Aorta (tissue), 5 donors: ENCODE data around the gene SDHC. TPM values are rescaled to one million over a fixed set of nuclear protein-coding genes. Genes with fewer than 3 reads are reported as not detected.

Experiments
- ATAC-seq: fragments of 200-7000 bp; cut with Tn5 transposase; one replicate; pipeline ENCODE4 v1.9.1; 2022; ENCODE audit warnings: moderate library complexity; ENCODE audit not compliant: low FRiP score
- DNase-seq, 2 donors: peaks; one replicate each; pipeline ENCODE4 v3.0.0-alpha.2; 2020
- H3K27ac ChIP-seq, 2 donors: one replicate each; pipeline ENCODE4 v1.5.1; 2013; ENCODE audit warnings: low read length in 2 of 2, mild to moderate bottlenecking in 2 of 2, moderate library complexity in 2 of 2, control low read depth in 1 of 2, inconsistent platforms in 1 of 2, low read depth in 1 of 2
- H3K27me3 ChIP-seq, 2 donors: one replicate each; pipeline ENCODE4 v1.6.1; 2013; ENCODE audit warnings: control low read depth in 1 of 2, low read length in 1 of 2, mild to moderate bottlenecking in 1 of 2, moderate library complexity in 1 of 2; ENCODE audit not compliant: insufficient read depth in 2 of 2, control insufficient read depth in 1 of 2
- H3K36me3 ChIP-seq, 2 donors: one replicate each; pipeline ENCODE4 v1.6.1; 2013; ENCODE audit warnings: control low read depth in 1 of 2, low read length in 1 of 2, mild to moderate bottlenecking in 1 of 2; ENCODE audit not compliant: insufficient read depth in 2 of 2, control insufficient read depth in 1 of 2
- H3K4me1 ChIP-seq, 2 donors: one replicate each; pipeline ENCODE4 v1.6.1; 2013; ENCODE audit warnings: low read length in 2 of 2, control low read depth in 1 of 2, mild to moderate bottlenecking in 1 of 2, moderate library complexity in 1 of 2; ENCODE audit not compliant: insufficient read depth in 2 of 2, control insufficient read depth in 1 of 2
- H3K4me3 ChIP-seq, 2 donors: one replicate each; pipeline ENCODE4 v1.5.1; 2013; ENCODE audit warnings: low read length in 2 of 2, control low read depth in 1 of 2, mild to moderate bottlenecking in 1 of 2
- H3K9me3 ChIP-seq: one replicate; pipeline ENCODE4 v1.6.1; 2013; ENCODE audit warnings: mild to moderate bottlenecking, low read length; ENCODE audit not compliant: control insufficient read depth
- WGBS, 2 donors: extraction: QIAGEN DNeasy Blood & Tissue Kit; methylation state at CpG; one replicate each; pipeline ENCODE4 v1.1.7; 2013; 5-methylcytosine and 5-hydroxymethylcytosine counted together
- intact Hi-C, 2 donors: fragments of 100-400 bp; cut with DNase I; formaldehyde crosslinking; loops; one replicate each; pipeline versions ENCODE4 v1.14.2 to v1.15.0; 2022
- long read RNA-seq, 2 donors: library from polyadenylated mRNA; unstranded; transcript quantifications; one replicate each; pipeline ENCODE4 v2.0.0, GENCODE V29; 2020 to 2021
- polyA plus RNA-seq, 2 donors: library from polyadenylated mRNA; stranded (reverse); fragments of 200-250 nt; gene quantifications; one replicate each; pipeline ENCODE4 v1.2.3, GENCODE V29; 2013
- total RNA-seq, 2 donors: library from RNA; stranded (reverse); fragmentation: NEBNext Ultra II Directional; extraction: Animal tissue kit (Norgen Biotek cat#: 25700); gene quantifications; one replicate each; pipeline ENCODE4 v1.2.1, GENCODE V29; 2021
- donor health status: healthy with polysubstance abuse.
- donor health status: Bipolar disorder and iron deficiency.
- donor health status: DM: no; HTN: no; CAD: no.
- donor health status: DM: no; HTN: no; CAD: no.
- donor health status: DM: yes; HTN: yes; CAD: no.

Gene SDHC, protein sequence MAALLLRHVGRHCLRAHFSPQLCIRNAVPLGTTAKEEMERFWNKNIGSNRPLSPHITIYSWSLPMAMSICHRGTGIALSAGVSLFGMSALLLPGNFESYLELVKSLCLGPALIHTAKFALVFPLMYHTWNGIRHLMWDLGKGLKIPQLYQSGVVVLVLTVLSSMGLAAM
- total RNA-seq (100 to 1,000 TPM; 103 to 127 TPM), polyA plus RNA-seq (100 to 1,000 TPM; 117 to 129 TPM)
- long read RNA-seq, donor 1, full-length matches to known transcripts = 22 of 30 reads
- long read RNA-seq, donor 1, partial matches to known transcripts = 1 of 30 reads
- long read RNA-seq, donor 1, other reads (novel, unspliced or antisense) = 7 of 30 reads
- long read RNA-seq, donor 2, full-length matches to known transcripts = 7 of 9 reads
- long read RNA-seq, donor 2, partial matches to known transcripts = 0 of 9 reads
- long read RNA-seq, donor 2, other reads (novel, unspliced or antisense) = 2 of 9 reads

DNA sequence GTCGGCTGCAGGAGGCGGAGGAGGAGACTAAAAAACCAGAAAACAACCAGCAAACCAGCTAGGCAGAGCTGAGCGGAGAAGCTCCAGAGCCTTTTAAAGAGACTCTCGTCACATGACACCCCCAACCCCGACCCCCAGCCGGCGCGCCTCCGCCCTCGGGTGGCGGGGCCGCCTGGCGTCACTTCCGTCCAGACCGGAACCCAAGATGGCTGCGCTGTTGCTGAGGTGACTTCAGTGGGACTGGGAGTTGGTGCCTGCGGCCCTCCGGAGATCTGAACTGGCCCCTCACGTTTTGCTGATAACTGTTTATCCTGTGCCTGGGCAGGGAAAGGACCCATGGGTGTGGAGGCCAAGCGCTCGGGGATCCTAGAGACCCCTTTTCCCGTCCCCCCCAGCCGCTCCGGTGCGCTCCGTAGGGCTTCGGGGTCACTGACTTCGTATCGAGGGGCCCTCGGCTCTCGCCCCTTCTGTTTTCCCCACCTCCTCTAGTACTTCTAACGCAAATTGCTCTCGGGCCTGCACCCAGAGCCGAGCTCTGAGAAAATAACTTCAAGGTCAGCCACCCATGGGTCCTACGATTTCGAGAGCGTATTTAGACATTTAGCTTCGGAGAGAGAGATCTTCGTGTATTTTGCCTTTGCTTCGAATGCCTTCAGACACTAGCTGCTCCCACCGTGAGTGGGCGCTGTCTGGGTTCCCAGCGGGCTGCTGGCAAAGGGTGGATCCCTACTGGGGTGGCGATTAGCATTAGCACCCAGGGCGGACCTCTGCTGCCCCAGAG lies at the start of gene SDHC:
Gene SDHC, plus strand, starts transcription at position 181 of the 781 bp plus-strand sequence. Its CDS starts 25 bp downstream, at position 206.
- Histone ChIP-seq H3K36me3 (no peaks in the 10 kb centered on the region), H3K27me3 (no peaks in the 10 kb centered on the region), H3K27ac (peak within 1 kb of the TSS; percentile 71 to 93), H3K4me1 (no peaks in the 10 kb centered on the region), H3K4me3 (peak within 1 kb of the TSS; percentile 87 to 88), H3K9me3 (no peaks in the 10 kb centered on the region)
- intact Hi-C loops = loop anchor here (2.0 to 5.0 kb wide), 3 partner anchors 54 to 88 kb away; partner anchors contain the start of gene TOMM40L (in 2 of the 2)
- DNase-seq (peak; percentile 95 to 97), ATAC-seq (peak; percentile 99)
- 0 to 1% methylated on average over 45 of the region's 45 CpGs for WGBS, 2 donors

GRCh38 chr1:161265305-161265704 lies 48.9 kb upstream of the SDHC start:
- 61 to 73% methylated on average over 5 of the region's 5 CpGs for WGBS, 2 donors
- H3K9me3 ChIP-seq = no peaks in the 10 kb centered on the region

GRCh38 chr1:161266202-161266601 lies 48.0 kb upstream of the SDHC start:
- Histone ChIP-seq H3K4me1 (no peaks in the 10 kb centered on the region), H3K9me3 (no peaks in the 10 kb centered on the region), H3K36me3 (no peaks in the 10 kb centered on the region), H3K27ac (no peak overlapping the region), H3K27me3 (peaks cover 0 to 2% of the 10 kb centered on the region in 2 donors), H3K4me3 (no peak overlapping the region)
- 17 to 29% methylated on average over 3 of the region's 3 CpGs for WGBS, 2 donors
- intact Hi-C loops = no loop called here
- ATAC-seq (no peak), DNase-seq (no peak)

More at GRCh38 chr1:161265305-161265704, 48.9 kb upstream of the SDHC start:
- Histone ChIP-seq H3K4me1 (no peaks in the 10 kb centered on the region), H3K27ac (no peak overlapping the region), H3K36me3 (no peaks in the 10 kb centered on the region), H3K27me3 (peaks cover 0 to 2% of the 10 kb centered on the region in 2 donors), H3K4me3 (no peak overlapping the region)
- intact Hi-C loops = no loop called here
- ATAC-seq (no peak), DNase-seq (no peak)

DNA sequence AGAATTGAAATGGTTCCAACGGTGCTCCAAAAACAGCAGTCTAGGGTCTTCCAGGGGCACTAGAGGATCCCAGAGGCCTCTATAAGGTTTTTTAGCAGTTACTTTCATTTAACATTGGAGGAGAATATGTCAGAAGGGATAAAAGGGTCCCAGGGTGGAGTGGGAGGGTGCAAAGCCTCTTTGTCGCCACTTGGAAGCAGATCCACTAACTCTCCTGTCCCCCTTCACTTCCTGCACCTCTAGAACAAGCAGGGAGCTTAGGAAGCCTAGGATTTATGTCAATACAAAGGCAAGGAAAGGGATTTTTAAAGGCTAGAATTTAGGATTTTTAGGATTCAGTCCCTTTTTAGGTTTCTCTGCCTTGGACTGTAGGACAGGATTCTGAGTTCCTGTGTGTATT lies 47.3 kb upstream of the SDHC start:
- H3K27ac ChIP-seq = no peak overlapping the region
- no peaks in the 10 kb centered on the region for H3K9me3 ChIP-seq
- intact Hi-C loops = no loop called here
- no peaks in the 10 kb centered on the region for H3K36me3 ChIP-seq
- H3K4me1 ChIP-seq = no peaks in the 10 kb centered on the region
- whole genome bisulfite sequencing, 2 donors = 63 to 65% methylated on average over 2 of the region's 2 CpGs
- ATAC-seq = no peak
- no peak overlapping the region for H3K4me3 ChIP-seq
- no peaks in the 10 kb centered on the region for H3K27me3 ChIP-seq
- DNase-seq = no peak

DNA sequence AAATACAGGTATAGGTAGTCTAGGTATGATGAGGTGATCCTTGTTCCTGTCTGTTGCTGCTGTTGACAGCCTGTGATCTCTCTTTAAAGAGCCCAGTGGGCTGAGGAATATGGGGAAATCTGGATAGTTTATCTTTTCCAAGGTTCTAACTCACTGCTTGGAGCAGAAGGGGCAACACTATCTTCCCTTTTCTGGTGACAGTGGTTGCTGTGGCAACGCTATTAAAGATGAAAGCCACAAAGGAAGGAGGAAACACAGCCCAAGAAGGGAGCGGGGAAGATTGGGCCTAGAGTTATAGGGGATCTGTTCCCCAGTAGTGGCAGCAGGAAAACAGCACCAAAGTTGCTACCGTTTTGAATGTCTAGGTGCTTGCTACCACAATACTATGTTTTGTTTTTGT lies 46.9 kb upstream of the SDHC start:
- Histone ChIP-seq H3K27me3 (no peaks in the 10 kb centered on the region), H3K4me1 (no peaks in the 10 kb centered on the region), H3K4me3 (no peak overlapping the region), H3K27ac (no peak overlapping the region), H3K9me3 (no peaks in the 10 kb centered on the region), H3K36me3 (no peaks in the 10 kb centered on the region)
- intact Hi-C loops = no loop called here
- no peak for DNase-seq
- 75 to 79% methylated on average over 3 of the region's 3 CpGs for WGBS, 2 donors
- ATAC-seq = no peak

DNA sequence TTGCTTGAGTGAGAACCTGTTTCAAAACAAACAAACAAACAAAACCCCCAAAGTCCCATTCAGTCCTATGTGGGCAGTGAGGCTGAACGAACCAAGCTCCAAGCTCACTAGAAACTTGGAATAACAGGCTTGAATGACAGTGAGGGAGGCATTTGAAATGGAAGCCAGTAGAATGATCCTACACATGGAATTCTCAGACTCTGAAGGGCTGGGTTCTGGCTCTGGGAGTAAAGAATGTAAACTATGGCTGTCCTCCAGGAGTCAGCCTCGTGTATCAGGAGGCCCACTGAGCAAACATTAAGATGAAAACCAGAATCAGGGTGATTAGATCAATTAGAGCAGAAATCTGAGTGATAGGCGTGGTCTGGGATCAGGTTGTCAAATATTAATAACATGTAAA lies 40.8 kb upstream of the SDHC start:
- Histone ChIP-seq H3K36me3 (no peaks in the 10 kb centered on the region), H3K9me3 (peaks cover 2% of the 10 kb centered on the region), H3K4me1 (no peaks in the 10 kb centered on the region), H3K27me3 (no peaks in the 10 kb centered on the region), H3K4me3 (no peak overlapping the region), H3K27ac (no peak overlapping the region)
- ATAC-seq = no peak
- DNase-seq = no peak
- 31 to 36% methylated on average over 3 of the region's 3 CpGs for WGBS, 2 donors
- intact Hi-C loops = no loop called here

DNA sequence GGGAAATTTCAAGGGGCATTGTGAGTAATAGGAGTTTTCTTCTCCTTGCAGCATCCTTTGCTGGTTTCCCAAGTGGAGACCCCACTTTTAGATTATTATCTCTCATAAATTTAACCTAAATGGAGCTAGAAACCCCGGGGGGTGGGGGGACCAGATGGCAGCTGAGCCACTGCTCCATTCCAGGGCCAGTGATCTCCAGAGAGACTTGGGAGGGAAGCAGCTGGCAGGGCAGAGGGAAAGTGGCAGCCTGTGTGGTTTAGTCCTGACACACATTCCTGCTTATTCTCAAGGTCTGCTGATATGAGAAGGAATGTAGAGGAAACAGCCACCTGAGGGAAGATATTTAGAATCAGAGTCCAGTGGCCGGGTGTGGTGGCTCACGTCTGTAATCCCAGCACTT lies 39.3 kb upstream of the SDHC start:
- intact Hi-C loops = no loop called here
- H3K27ac ChIP-seq = no peak overlapping the region
- no peak overlapping the region for H3K4me3 ChIP-seq
- DNase-seq (no peak), ATAC-seq (no peak)
- no peaks in the 10 kb centered on the region for H3K36me3 ChIP-seq
- H3K27me3 ChIP-seq = no peaks in the 10 kb centered on the region
- WGBS, 2 donors = 48 to 66% methylated on average over 3 of the region's 3 CpGs
- peaks cover 2% of the 10 kb centered on the region for H3K9me3 ChIP-seq
- H3K4me1 ChIP-seq = no peaks in the 10 kb centered on the region

DNA sequence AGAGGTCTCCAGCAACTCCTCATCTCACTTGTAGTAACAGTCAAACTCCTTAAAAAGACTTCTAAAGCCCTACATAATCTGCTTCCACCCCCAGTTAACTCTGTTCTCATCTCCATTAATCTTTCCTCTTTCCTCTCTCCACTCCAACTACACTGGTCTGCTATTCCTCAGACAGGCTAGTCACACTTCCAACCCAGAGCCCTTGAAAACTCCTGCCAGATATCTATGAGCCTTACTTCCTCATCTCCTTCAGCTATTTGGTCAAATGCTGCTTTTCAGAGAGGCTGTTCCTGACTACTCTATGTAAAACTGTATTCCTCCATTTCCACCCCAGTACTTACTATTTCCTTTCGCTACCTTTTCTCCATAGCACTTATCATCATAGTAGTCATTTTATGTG lies 31.2 kb upstream of the SDHC start:
- no peak overlapping the region for H3K4me3 ChIP-seq
- H3K27me3 ChIP-seq = no peaks in the 10 kb centered on the region
- no peaks in the 10 kb centered on the region for H3K4me1 ChIP-seq
- no peak for DNase-seq
- H3K27ac ChIP-seq = no peak overlapping the region
- H3K36me3 ChIP-seq = no peaks in the 10 kb centered on the region
- 97 to 100% methylated on average over 1 of the region's 1 CpG for WGBS, 2 donors
- H3K9me3 ChIP-seq = no peaks in the 10 kb centered on the region
- no peak for ATAC-seq
- intact Hi-C loops = no loop called here
